Endodermal cell (in vitro differentiated cells): Measurements from ENCODE around the gene ELMOD1. TPM values are rescaled to one million over a fixed set of nuclear protein-coding genes. Genes with fewer than 3 reads are reported as not detected.

ENCODE experiments used
- DNase-seq: peaks from one replicate; pipeline ENCODE4 v3.0.0-alpha.2; 2017
- H3K27ac ChIP-seq: 2 replicates; pipeline ENCODE4 v1.5.1; 2013; ENCODE audit warnings: mild to moderate bottlenecking, low read depth, low read length, moderate library complexity
- H3K27me3 ChIP-seq: 2 replicates; pipeline ENCODE4 v1.6.1; 2013; ENCODE audit warnings: mild to moderate bottlenecking, low read length, moderate library complexity; ENCODE audit not compliant: insufficient read depth, control insufficient read depth, poor library complexity, severe bottlenecking
- H3K36me3 ChIP-seq: 2 replicates; pipeline ENCODE4 v1.7.0; 2013; ENCODE audit warnings: mild to moderate bottlenecking, low read length, moderate library complexity; ENCODE audit not compliant: control insufficient read depth, insufficient read depth
- H3K4me1 ChIP-seq: one replicate; pipeline ENCODE4 v1.7.0; 2013; ENCODE audit warnings: low read length; ENCODE audit not compliant: control insufficient read depth, insufficient read depth
- H3K4me3 ChIP-seq: 2 replicates; pipeline ENCODE4 v1.5.1; 2013; ENCODE audit warnings: mild to moderate bottlenecking, low read length, moderate library complexity
- H3K9ac ChIP-seq: 2 replicates; pipeline ENCODE4 v1.6.1; 2013; ENCODE audit warnings: mild to moderate bottlenecking, low read length, moderate library complexity; ENCODE audit not compliant: poor library complexity, severe bottlenecking; ENCODE audit errors: extremely low read depth
- H3K9me3 ChIP-seq: 2 replicates; pipeline ENCODE4 v1.6.1; 2013; ENCODE audit warnings: mild to moderate bottlenecking, low read length, moderate library complexity; ENCODE audit not compliant: control insufficient read depth
- H3K27ac Mint-ChIP-seq: 2 replicates; pipeline ENCODE4 v1.8.0; 2020; ENCODE audit warnings: mixed read lengths
- H3K27me3 Mint-ChIP-seq: 2 replicates; pipeline ENCODE4 v1.8.0; 2021; ENCODE audit warnings: mild to moderate bottlenecking, mixed read lengths; ENCODE audit not compliant: insufficient read depth
- H3K36me3 Mint-ChIP-seq: 2 replicates; pipeline ENCODE4 v1.8.0; 2020; ENCODE audit warnings: low read depth, mixed read lengths
- H3K4me1 Mint-ChIP-seq: 2 replicates; pipeline ENCODE4 v1.8.0; 2020; ENCODE audit warnings: mixed read lengths
- H3K4me3 Mint-ChIP-seq: 2 replicates; pipeline ENCODE4 v1.8.0; 2020; ENCODE audit warnings: mild to moderate bottlenecking, moderate library complexity, mixed read lengths
- H3K9me3 Mint-ChIP-seq: 2 replicates; pipeline ENCODE4 v1.8.0; 2020; ENCODE audit warnings: mild to moderate bottlenecking, mixed read lengths
- WGBS, 2 experiments: methylation state at CpG; one replicate each; pipeline versions ENCODE4 v1.1.5 to v1.1.7; 2013; ENCODE audit warnings: missing lambda C conversion rate in 2 of 2, mixed read lengths in 1 of 2; ENCODE audit not compliant: insufficient coverage in 1 of 2, insufficient read length in 1 of 2; 5-methylcytosine and 5-hydroxymethylcytosine counted together
- total RNA-seq, 2 donors: library from RNA; stranded (reverse); fragmentation: NEBNext Ultra II Directional in 1 of 2; extraction: Animal tissue kit (Norgen Biotek cat#: 25700) in 1 of 2; gene quantifications; 2 replicates in 1 of 2; 3 replicates in 1 of 2; pipeline ENCODE4 v1.2.1, GENCODE V29; 2021
- TF ChIP-seq, protein P1 (sequence below): fragments of 200-600 bp; sonication (generic); conservative IDR thresholded peaks from 2 replicates; pipeline ENCODE4 v1.5.0; 2021; ENCODE audit warnings: antibody characterized with exemption, mild to moderate bottlenecking

The ELMOD1 gene
- total RNA-seq, 2 donors from 2014 or later, result 0.46 to 0.60 TPM

DNA sequence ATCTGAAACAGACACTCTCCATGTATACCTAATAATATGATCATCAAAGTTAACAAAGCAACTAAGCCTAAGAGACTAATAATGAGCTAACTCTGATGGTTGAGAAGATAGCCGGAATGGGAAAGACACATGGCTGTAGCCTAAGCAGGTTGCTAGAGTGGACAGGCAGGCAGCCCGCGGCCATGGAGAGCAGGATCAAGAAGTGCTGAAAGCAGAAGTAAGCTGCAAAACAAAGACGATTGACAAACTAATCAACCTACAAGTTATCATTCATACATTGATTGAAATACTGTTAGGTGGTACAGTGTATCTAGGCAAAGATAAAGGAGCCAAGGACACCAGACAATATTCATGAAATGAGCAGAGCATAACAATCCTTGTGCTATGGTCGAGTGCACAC is 91.6 kb downstream of the ELMOD1 start:
- no peaks in the 10 kb centered on the region for H3K4me1 Mint-ChIP-seq
- no peaks in the 10 kb centered on the region for H3K9me3 Mint-ChIP-seq
- no peaks in the 10 kb centered on the region for H3K4me1 ChIP-seq
- no peak for DNase-seq
- TF ChIP-seq, protein P1, sequence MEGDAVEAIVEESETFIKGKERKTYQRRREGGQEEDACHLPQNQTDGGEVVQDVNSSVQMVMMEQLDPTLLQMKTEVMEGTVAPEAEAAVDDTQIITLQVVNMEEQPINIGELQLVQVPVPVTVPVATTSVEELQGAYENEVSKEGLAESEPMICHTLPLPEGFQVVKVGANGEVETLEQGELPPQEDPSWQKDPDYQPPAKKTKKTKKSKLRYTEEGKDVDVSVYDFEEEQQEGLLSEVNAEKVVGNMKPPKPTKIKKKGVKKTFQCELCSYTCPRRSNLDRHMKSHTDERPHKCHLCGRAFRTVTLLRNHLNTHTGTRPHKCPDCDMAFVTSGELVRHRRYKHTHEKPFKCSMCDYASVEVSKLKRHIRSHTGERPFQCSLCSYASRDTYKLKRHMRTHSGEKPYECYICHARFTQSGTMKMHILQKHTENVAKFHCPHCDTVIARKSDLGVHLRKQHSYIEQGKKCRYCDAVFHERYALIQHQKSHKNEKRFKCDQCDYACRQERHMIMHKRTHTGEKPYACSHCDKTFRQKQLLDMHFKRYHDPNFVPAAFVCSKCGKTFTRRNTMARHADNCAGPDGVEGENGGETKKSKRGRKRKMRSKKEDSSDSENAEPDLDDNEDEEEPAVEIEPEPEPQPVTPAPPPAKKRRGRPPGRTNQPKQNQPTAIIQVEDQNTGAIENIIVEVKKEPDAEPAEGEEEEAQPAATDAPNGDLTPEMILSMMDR, result no peak
- no peak overlapping the region for H3K27ac ChIP-seq
- no peak overlapping the region for H3K27ac Mint-ChIP-seq
- H3K9me3 ChIP-seq, result no peaks in the 10 kb centered on the region
- H3K27me3 ChIP-seq, result no peaks in the 10 kb centered on the region
- no peaks in the 10 kb centered on the region for H3K36me3 Mint-ChIP-seq
- 80 to 91% methylated on average over 1 to 5 of the region's 5 CpGs for WGBS, 2 experiments
- no peak overlapping the region for H3K9ac ChIP-seq
- no peaks in the 10 kb centered on the region for H3K36me3 ChIP-seq
- no peaks in the 10 kb centered on the region for H3K27me3 Mint-ChIP-seq
- no peak overlapping the region for H3K4me3 Mint-ChIP-seq
- no peak overlapping the region for H3K4me3 ChIP-seq

DNA sequence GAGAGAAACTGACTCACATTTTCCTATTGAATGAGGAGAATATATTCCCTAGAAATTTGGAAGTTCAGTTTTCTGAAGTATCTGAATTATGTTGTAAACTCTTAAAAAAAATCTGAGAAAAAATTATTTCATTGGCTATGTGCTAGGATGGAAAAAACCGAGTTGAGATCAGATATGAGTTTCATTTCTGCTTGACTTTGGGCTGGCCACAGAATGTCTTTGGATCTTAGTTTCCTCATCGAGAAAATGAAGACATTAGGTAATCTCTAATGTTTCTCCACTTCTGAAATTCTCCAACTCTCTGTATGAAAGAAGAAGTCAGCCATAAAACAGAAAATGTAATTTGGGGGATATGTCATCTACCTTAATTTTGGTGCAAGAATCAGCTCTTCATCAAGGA is 92.1 kb downstream of the ELMOD1 start:
- H3K4me3 ChIP-seq, result no peak overlapping the region
- no peaks in the 10 kb centered on the region for H3K4me1 Mint-ChIP-seq
- 80 to 84% methylated on average over 1 to 2 of the region's 2 CpGs for WGBS, 2 experiments
- H3K27me3 ChIP-seq, result no peaks in the 10 kb centered on the region
- H3K9me3 ChIP-seq, result no peaks in the 10 kb centered on the region
- no peaks in the 10 kb centered on the region for H3K36me3 Mint-ChIP-seq
- no peaks in the 10 kb centered on the region for H3K9me3 Mint-ChIP-seq
- no peak overlapping the region for H3K4me3 Mint-ChIP-seq
- H3K27ac ChIP-seq, result no peak overlapping the region
- H3K4me1 ChIP-seq, result no peaks in the 10 kb centered on the region
- no peak overlapping the region for H3K27ac Mint-ChIP-seq
- H3K27me3 Mint-ChIP-seq, result no peaks in the 10 kb centered on the region
- TF ChIP-seq, protein P1, result no peak
- no peaks in the 10 kb centered on the region for H3K36me3 ChIP-seq
- DNase-seq, result no peak
- H3K9ac ChIP-seq, result no peak overlapping the region

DNA sequence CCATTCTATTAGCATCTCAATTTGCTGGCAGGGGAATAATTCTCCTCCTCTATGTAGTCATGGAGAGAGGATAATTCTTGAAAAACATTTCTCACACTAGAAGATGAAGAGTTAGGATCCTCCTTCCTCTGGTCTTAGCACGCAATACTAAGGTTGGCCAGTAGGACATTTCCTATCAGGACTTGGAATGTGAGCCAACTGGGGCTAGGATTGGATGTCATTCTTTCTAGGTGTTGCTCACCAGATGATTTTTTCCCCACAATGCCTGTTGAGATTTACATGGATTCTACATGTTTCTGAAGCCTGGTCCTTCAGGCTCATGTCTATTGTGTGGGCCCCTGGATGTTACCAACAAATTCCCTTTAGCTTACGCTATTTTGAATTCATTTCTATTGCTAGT is 92.9 kb downstream of the ELMOD1 start:
- Mint-ChIP-seq H3K9me3 (no peaks in the 10 kb centered on the region), H3K4me3 (no peak overlapping the region), H3K36me3 (no peaks in the 10 kb centered on the region), H3K4me1 (no peaks in the 10 kb centered on the region), H3K27me3 (no peaks in the 10 kb centered on the region), H3K27ac (no peak overlapping the region)
- TF ChIP-seq, protein P1, result peak; percentile 76
- Histone ChIP-seq H3K9me3 (no peaks in the 10 kb centered on the region), H3K27me3 (no peaks in the 10 kb centered on the region), H3K27ac (no peak overlapping the region), H3K9ac (no peak overlapping the region), H3K4me1 (no peaks in the 10 kb centered on the region), H3K4me3 (no peak overlapping the region), H3K36me3 (no peaks in the 10 kb centered on the region)
- 90 to 92% methylated on average over 1 to 2 of the region's 2 CpGs for whole genome bisulfite sequencing, 2 experiments
- DNase-seq, result peak; percentile 72
